ENCODE measurements around the gene SPRN.

DNA sequence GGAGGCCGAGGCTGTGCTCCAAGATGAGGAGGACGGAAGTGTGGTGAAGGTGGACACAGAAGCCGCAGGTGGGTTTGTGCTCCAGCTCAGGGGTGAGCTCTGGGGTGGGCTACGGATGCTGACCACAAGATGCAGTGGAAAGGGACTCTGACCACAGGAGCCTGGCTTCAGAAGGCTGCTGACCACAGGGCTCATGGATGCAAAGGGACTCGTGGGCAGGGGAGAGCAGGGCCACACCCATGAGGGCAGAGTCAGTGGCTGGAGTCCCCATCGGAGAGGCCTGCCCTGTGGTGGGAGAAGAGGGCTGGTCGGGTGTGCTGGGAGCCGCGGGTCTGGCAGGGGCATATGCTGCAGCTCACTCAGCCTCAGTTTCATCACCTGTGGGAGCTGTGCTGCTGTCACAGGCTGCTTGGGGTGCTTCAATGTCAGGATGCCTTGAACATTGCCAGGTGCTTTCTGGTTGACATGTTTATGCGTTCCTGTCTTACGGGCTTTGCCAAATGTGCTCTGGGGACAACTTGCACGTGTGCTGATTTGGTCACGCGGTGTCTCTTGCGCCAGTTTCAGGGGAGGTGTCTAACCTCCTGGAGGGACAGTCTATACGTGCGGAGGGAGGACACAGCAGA lies 43.0 kb upstream of the SPRN start:
- TF ChIP-seq EZH2 (IDR thresholded peaks at IDR 0.05; ENCODE audit: insufficient read depth, low read length) = no peak
- TF ChIP-seq, protein P1, sequence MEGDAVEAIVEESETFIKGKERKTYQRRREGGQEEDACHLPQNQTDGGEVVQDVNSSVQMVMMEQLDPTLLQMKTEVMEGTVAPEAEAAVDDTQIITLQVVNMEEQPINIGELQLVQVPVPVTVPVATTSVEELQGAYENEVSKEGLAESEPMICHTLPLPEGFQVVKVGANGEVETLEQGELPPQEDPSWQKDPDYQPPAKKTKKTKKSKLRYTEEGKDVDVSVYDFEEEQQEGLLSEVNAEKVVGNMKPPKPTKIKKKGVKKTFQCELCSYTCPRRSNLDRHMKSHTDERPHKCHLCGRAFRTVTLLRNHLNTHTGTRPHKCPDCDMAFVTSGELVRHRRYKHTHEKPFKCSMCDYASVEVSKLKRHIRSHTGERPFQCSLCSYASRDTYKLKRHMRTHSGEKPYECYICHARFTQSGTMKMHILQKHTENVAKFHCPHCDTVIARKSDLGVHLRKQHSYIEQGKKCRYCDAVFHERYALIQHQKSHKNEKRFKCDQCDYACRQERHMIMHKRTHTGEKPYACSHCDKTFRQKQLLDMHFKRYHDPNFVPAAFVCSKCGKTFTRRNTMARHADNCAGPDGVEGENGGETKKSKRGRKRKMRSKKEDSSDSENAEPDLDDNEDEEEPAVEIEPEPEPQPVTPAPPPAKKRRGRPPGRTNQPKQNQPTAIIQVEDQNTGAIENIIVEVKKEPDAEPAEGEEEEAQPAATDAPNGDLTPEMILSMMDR (IDR thresholded peaks at IDR 0.05; ENCODE audit: insufficient read depth, low read depth, low read length) = no peak

Data from astrocyte (in vitro differentiated cells and primary cell).